H9 (cell line): Measurements from ENCODE around the gene OR10AD1. TPM values are rescaled to one million over a fixed set of nuclear protein-coding genes. Genes with fewer than 3 reads are reported as not detected.

ENCODE experiments used
- DNase-seq: peaks from one replicate; pipeline ENCODE4 v3.0.0-alpha.2; 2017
- H2AFZ ChIP-seq: one replicate; pipeline ENCODE4 v1.6.1; 2013; ENCODE audit warnings: mild to moderate bottlenecking, low read length, control low read depth, moderate library complexity
- H2AK5ac ChIP-seq: 2 replicates; pipeline ENCODE4 v1.6.1; 2013; ENCODE audit warnings: low read length, control low read depth, mixed read lengths; ENCODE audit not compliant: insufficient read length
- H2BK120ac ChIP-seq: one replicate; pipeline ENCODE4 v1.6.1; 2013; ENCODE audit warnings: low read depth, mild to moderate bottlenecking, low read length, control low read depth, inconsistent platforms; ENCODE audit not compliant: poor library complexity, severe bottlenecking
- H2BK12ac ChIP-seq: 2 replicates; pipeline ENCODE4 v1.6.1; 2013; ENCODE audit warnings: low read length, control low read depth, mixed read lengths, low read depth; ENCODE audit not compliant: insufficient read length
- H2BK15ac ChIP-seq: 2 replicates; pipeline ENCODE4 v1.6.1; 2013; ENCODE audit warnings: low read depth, low read length, control low read depth
- H2BK20ac ChIP-seq: one replicate; pipeline ENCODE4 v1.6.1; 2013; ENCODE audit warnings: low read depth, mild to moderate bottlenecking, low read length, control low read depth, inconsistent platforms; ENCODE audit not compliant: poor library complexity, severe bottlenecking
- H2BK5ac ChIP-seq: 2 replicates; pipeline ENCODE4 v1.6.1; 2013; ENCODE audit warnings: low read length, control low read depth, mixed read lengths; ENCODE audit not compliant: insufficient read length
- H3K14ac ChIP-seq: 2 replicates; pipeline ENCODE4 v1.6.1; 2013; ENCODE audit warnings: low read length, control low read depth; ENCODE audit not compliant: insufficient read depth
- H3K18ac ChIP-seq: 2 replicates; pipeline ENCODE4 v1.6.1; 2013; ENCODE audit warnings: low read depth, mild to moderate bottlenecking, mixed read lengths, low read length, control low read depth; ENCODE audit not compliant: insufficient read length
- H3K23ac ChIP-seq: 2 replicates; pipeline ENCODE4 v1.6.1; 2013; ENCODE audit warnings: low read length, control low read depth, mixed read lengths, low read depth; ENCODE audit not compliant: insufficient read length
- H3K23me2 ChIP-seq: 2 replicates; pipeline ENCODE4 v1.6.1; 2013; ENCODE audit warnings: low read depth, mild to moderate bottlenecking, mixed read lengths, low read length, control low read depth; ENCODE audit not compliant: insufficient read length, poor library complexity, severe bottlenecking
- H3K27ac ChIP-seq: 2 replicates; pipeline ENCODE4 v1.5.1; 2013; ENCODE audit warnings: low read length, control low read depth, mixed read lengths, low read depth; ENCODE audit not compliant: insufficient read length
- H3K27me3 ChIP-seq: 2 replicates; pipeline ENCODE4 v1.6.1; 2013; ENCODE audit warnings: low read length, control low read depth, inconsistent platforms; ENCODE audit not compliant: insufficient read depth
- H3K4ac ChIP-seq: 2 replicates; pipeline ENCODE4 v1.6.1; 2013; ENCODE audit warnings: low read depth, mild to moderate bottlenecking, control low read depth, inconsistent platforms, low read length, moderate library complexity
- H3K4me1 ChIP-seq: 2 replicates; pipeline ENCODE4 v1.6.1; 2013; ENCODE audit warnings: low read length, control low read depth, inconsistent platforms; ENCODE audit not compliant: insufficient read depth
- H3K4me2 ChIP-seq: 2 replicates; pipeline ENCODE4 v1.6.1; 2013; ENCODE audit warnings: low read length, control low read depth, mixed read lengths; ENCODE audit not compliant: insufficient read length, insufficient read depth
- H3K56ac ChIP-seq: 2 replicates; pipeline ENCODE4 v1.6.1; 2013; ENCODE audit warnings: low read depth, mild to moderate bottlenecking, mixed read lengths, low read length, control low read depth; ENCODE audit not compliant: insufficient read length
- H3K79me1 ChIP-seq: 2 replicates; pipeline ENCODE4 v1.6.1; 2013; ENCODE audit warnings: low read depth, mild to moderate bottlenecking, moderate library complexity, low read length, control low read depth, inconsistent platforms; ENCODE audit not compliant: insufficient read depth, poor library complexity, severe bottlenecking
- H3K79me2 ChIP-seq: 2 replicates; pipeline ENCODE4 v1.6.1; 2013; ENCODE audit warnings: low read length, control low read depth, inconsistent platforms; ENCODE audit not compliant: insufficient read depth
- H3K9ac ChIP-seq: 2 replicates; pipeline ENCODE4 v1.6.1; 2013; ENCODE audit warnings: low read length, control low read depth, mixed read lengths; ENCODE audit not compliant: insufficient read length; ENCODE audit errors: extremely low read depth
- H3K9me3 ChIP-seq: one replicate; pipeline ENCODE4 v1.6.1; 2013; ENCODE audit warnings: low read depth, low read length, inconsistent platforms; ENCODE audit not compliant: control insufficient read depth
- H3T11ph ChIP-seq: one replicate; pipeline ENCODE4 v1.6.1; 2013; ENCODE audit warnings: mild to moderate bottlenecking, low read length, control low read depth, inconsistent platforms
- H4K20me1 ChIP-seq: one replicate; pipeline ENCODE4 v1.6.1; 2013; ENCODE audit not compliant: control insufficient read depth, insufficient read length, insufficient read depth
- H4K5ac ChIP-seq: 2 replicates; pipeline ENCODE4 v1.6.1; 2013; ENCODE audit warnings: low read depth, mild to moderate bottlenecking, mixed read lengths, low read length, control low read depth; ENCODE audit not compliant: insufficient read length
- H4K8ac ChIP-seq: replicated peaks from 2 replicates; pipeline ENCODE4 v1.6.1; 2013; ENCODE audit warnings: low read length, control low read depth, mixed read lengths, low read depth; ENCODE audit not compliant: insufficient read length
- H4K91ac ChIP-seq: 2 replicates; pipeline ENCODE4 v1.6.1; 2013; ENCODE audit warnings: low read depth, mild to moderate bottlenecking, moderate library complexity, mixed read lengths, low read length, control low read depth; ENCODE audit not compliant: insufficient read length
- H3K27ac Mint-ChIP-seq, 3 experiments: 2 replicates in 2 of 3; 3 replicates in 1 of 3; pipeline ENCODE4 v1.8.0; 2020 to 2021; ENCODE audit warnings: mixed read lengths in 3 of 3, mild to moderate bottlenecking in 1 of 3, moderate library complexity in 1 of 3
- H3K27me3 Mint-ChIP-seq: 2 replicates; pipeline ENCODE4 v1.8.0; 2021; ENCODE audit warnings: low read depth, mild to moderate bottlenecking, moderate library complexity, mixed read lengths
- H3K36me3 Mint-ChIP-seq, 3 experiments: 2 replicates in 2 of 3; 3 replicates in 1 of 3; pipeline ENCODE4 v1.8.0; 2020 to 2021; ENCODE audit warnings: low read depth in 3 of 3, mixed read lengths in 3 of 3; ENCODE audit not compliant: insufficient read depth in 1 of 3
- H3K4me1 Mint-ChIP-seq, 2 experiments: 2 replicates each; pipeline ENCODE4 v1.8.0; 2020; ENCODE audit warnings: mixed read lengths in 2 of 2
- H3K4me3 Mint-ChIP-seq, 2 experiments: 2 replicates in 1 of 2; 3 replicates in 1 of 2; pipeline ENCODE4 v1.8.0; 2020 to 2021; ENCODE audit warnings: mild to moderate bottlenecking in 2 of 2, mixed read lengths in 2 of 2, moderate library complexity in 1 of 2
- H3K9me3 Mint-ChIP-seq, 2 experiments: 2 replicates in 1 of 2; 3 replicates in 1 of 2; pipeline ENCODE4 v1.8.0; 2020; ENCODE audit warnings: mild to moderate bottlenecking in 2 of 2, mixed read lengths in 2 of 2, moderate library complexity in 1 of 2
- WGBS: extraction: QIAGEN DNeasy Blood & Tissue Kit; methylation state at CpG from one replicate; pipeline ENCODE4 v1.1.7; 2013; ENCODE audit warnings: missing lambda C conversion rate, low lambda C conversion rate, mixed read lengths; ENCODE audit not compliant: insufficient read length; ENCODE audit errors: extremely low coverage; 5-methylcytosine and 5-hydroxymethylcytosine counted together
- total RNA-seq: library from RNA; stranded (reverse); gene quantifications from 2 replicates; pipeline ENCODE4 v1.2.1, GENCODE V29; 2021
- TF ChIP-seq, protein P1 (sequence below): fragments of 200-600 bp; sonication (generic); conservative IDR thresholded peaks from 3 replicates; pipeline ENCODE4 v1.8.0; 2021; ENCODE audit warnings: antibody characterized with exemption, mild to moderate bottlenecking

OR10AD1 gene
- total RNA-seq, 1 experiment from 2014 or later = not detected

DNA sequence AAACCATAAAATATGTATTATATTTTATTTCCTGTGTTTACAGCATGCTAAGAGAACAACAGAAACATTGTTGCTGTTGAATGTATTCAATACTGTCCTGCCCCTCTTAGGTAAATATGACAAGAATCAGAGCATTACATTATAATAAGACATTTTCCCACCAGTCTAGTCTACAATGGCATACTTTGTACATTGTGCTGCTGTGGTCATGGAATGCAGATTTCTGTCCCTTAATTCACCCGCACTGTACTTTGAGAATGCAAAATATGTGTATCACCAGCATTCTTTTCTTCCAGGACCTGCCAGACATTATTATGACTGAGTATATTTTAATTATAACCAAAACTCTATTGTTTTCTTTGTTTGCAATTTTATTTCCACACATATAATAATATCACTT lies 16.5 kb upstream of the OR10AD1 start:
- no CpG with 5 or more reads among the region's 1 CpG for WGBS
- Histone ChIP-seq H3K4ac (no peak overlapping the region), H4K8ac (no peak overlapping the region), H2AK5ac (no peak overlapping the region), H2AFZ (no peak overlapping the region), H2BK120ac (no peak overlapping the region), H2BK15ac (no peak overlapping the region), H3K4me1 (no peaks in the 10 kb centered on the region), H4K20me1 (no peaks in the 10 kb centered on the region), H4K5ac (no peak overlapping the region), H3K27ac (no peak overlapping the region), H3K14ac (no peak overlapping the region), H3K9ac (no peak overlapping the region), H2BK5ac (no peak overlapping the region), H3K23me2 (no peaks in the 10 kb centered on the region), H3K18ac (no peak overlapping the region), H3K9me3 (no peaks in the 10 kb centered on the region), H3K79me2 (no peaks in the 10 kb centered on the region), H3K56ac (no peak overlapping the region), H2BK12ac (no peak overlapping the region), H3K4me2 (no peak overlapping the region), H3T11ph (no peak overlapping the region), H3K79me1 (no peaks in the 10 kb centered on the region), H2BK20ac (no peak overlapping the region), H3K27me3 (no peaks in the 10 kb centered on the region), H4K91ac (no peak overlapping the region), H3K23ac (no peak overlapping the region)
- no peak for DNase-seq
- Mint-ChIP-seq H3K27me3 (peaks cover 10% of the 10 kb centered on the region), H3K4me1 (no peaks in the 10 kb centered on the region), H3K27ac (no peak overlapping the region), H3K9me3 (peaks cover 3 to 31% of the 10 kb centered on the region in 2 experiments; a peak in 3 of 5 replicates), H3K4me3 (no peak overlapping the region), H3K36me3 (no peaks in the 10 kb centered on the region)
- TF ChIP-seq, protein P1, sequence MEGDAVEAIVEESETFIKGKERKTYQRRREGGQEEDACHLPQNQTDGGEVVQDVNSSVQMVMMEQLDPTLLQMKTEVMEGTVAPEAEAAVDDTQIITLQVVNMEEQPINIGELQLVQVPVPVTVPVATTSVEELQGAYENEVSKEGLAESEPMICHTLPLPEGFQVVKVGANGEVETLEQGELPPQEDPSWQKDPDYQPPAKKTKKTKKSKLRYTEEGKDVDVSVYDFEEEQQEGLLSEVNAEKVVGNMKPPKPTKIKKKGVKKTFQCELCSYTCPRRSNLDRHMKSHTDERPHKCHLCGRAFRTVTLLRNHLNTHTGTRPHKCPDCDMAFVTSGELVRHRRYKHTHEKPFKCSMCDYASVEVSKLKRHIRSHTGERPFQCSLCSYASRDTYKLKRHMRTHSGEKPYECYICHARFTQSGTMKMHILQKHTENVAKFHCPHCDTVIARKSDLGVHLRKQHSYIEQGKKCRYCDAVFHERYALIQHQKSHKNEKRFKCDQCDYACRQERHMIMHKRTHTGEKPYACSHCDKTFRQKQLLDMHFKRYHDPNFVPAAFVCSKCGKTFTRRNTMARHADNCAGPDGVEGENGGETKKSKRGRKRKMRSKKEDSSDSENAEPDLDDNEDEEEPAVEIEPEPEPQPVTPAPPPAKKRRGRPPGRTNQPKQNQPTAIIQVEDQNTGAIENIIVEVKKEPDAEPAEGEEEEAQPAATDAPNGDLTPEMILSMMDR = no peak
